Duodenal mucosa (tissue), 2 donors: ENCODE results near the gene IKBKE.
A peak's percentile ranks its signal among the peaks of the same experiment; 100 is the strongest.

ENCODE experiments used
- H3K27ac ChIP-seq: one replicate; pipeline ENCODE4 v1.7.0; 2013; ENCODE audit warnings: low read depth, low read length
- H3K27me3 ChIP-seq, 2 donors: one replicate each; pipeline ENCODE4 v1.7.0; 2013; ENCODE audit warnings: low read length in 2 of 2, control low read depth in 1 of 2; ENCODE audit not compliant: insufficient read depth in 2 of 2, control insufficient read depth in 1 of 2
- H3K36me3 ChIP-seq, 2 donors: one replicate each; pipeline ENCODE4 v1.7.0; 2013; ENCODE audit warnings: low read length in 2 of 2, control low read depth in 1 of 2; ENCODE audit not compliant: insufficient read depth in 2 of 2, control insufficient read depth in 1 of 2
- H3K4me1 ChIP-seq, 2 donors: one replicate each; pipeline ENCODE4 v1.7.0; 2013; ENCODE audit warnings: low read length in 2 of 2, control low read depth in 1 of 2; ENCODE audit not compliant: insufficient read depth in 2 of 2, control insufficient read depth in 1 of 2
- H3K4me3 ChIP-seq, 2 donors: one replicate each; pipeline ENCODE4 v1.7.0; 2013; ENCODE audit warnings: low read length in 2 of 2, low read depth in 1 of 2
- H3K9ac ChIP-seq, 2 donors: one replicate each; pipeline ENCODE4 v1.7.0; 2013; ENCODE audit warnings: low read length in 2 of 2, low read depth in 1 of 2
- H3K9me3 ChIP-seq, 2 donors: one replicate each; pipeline ENCODE4 v1.7.0; 2013; ENCODE audit warnings: low read length in 2 of 2, control low read depth in 1 of 2; ENCODE audit not compliant: control insufficient read depth in 1 of 2

Gene IKBKE

GRCh38 chr1:206451134-206451686 is 19.1 kb upstream of the IKBKE start:
- H3K9ac ChIP-seq, result no peak overlapping the region
- no peak overlapping the region for H3K4me3 ChIP-seq
- no peak overlapping the region for H3K27ac ChIP-seq
- H3K36me3 ChIP-seq, result peaks cover 6 to 39% of the 10 kb centered on the region in 2 donors
- no peaks in the 10 kb centered on the region for H3K9me3 ChIP-seq
- no peaks in the 10 kb centered on the region for H3K27me3 ChIP-seq
- H3K4me1 ChIP-seq, result peaks cover 0 to 15% of the 10 kb centered on the region in 2 donors

DNA sequence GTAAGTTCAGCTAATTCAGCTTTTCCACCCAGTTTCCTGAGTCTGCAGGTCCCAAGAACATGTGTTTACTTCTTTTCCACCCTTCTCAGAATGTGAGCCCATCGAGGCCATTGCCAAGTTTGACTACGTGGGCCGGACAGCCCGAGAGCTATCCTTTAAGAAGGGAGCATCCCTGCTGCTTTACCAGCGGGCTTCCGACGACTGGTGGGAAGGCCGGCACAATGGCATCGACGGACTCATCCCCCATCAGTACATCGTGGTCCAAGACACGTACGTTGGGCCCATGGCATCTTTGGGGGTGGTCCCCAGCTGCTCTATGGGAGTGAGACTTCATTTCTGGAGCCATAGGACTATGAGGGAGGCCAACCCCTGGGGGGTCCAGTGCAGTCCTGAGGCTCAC is 17.2 kb upstream of the IKBKE start:
- Histone ChIP-seq H3K9ac (no peak overlapping the region), H3K36me3 (peaks cover 6 to 30% of the 10 kb centered on the region in 2 donors), H3K4me1 (peaks cover 9 to 23% of the 10 kb centered on the region in 2 donors), H3K9me3 (no peaks in the 10 kb centered on the region), H3K27ac (no peak overlapping the region), H3K4me3 (no peak overlapping the region), H3K27me3 (no peaks in the 10 kb centered on the region)

- peaks cover 9 to 23% of the 10 kb centered on the region in 2 donors for H3K4me1 ChIP-seq
- H3K9me3 ChIP-seq, result no peaks in the 10 kb centered on the region
- H3K27ac ChIP-seq, result no peak overlapping the region
- no peaks in the 10 kb centered on the region for H3K27me3 ChIP-seq
- no peak overlapping the region for H3K9ac ChIP-seq
- H3K36me3 ChIP-seq, result peaks cover 4 to 27% of the 10 kb centered on the region in 2 donors
- no peak overlapping the region for H3K4me3 ChIP-seq
Observed at GRCh38 chr1:206455289-206455665, 15.0 kb upstream of the IKBKE start.

DNA sequence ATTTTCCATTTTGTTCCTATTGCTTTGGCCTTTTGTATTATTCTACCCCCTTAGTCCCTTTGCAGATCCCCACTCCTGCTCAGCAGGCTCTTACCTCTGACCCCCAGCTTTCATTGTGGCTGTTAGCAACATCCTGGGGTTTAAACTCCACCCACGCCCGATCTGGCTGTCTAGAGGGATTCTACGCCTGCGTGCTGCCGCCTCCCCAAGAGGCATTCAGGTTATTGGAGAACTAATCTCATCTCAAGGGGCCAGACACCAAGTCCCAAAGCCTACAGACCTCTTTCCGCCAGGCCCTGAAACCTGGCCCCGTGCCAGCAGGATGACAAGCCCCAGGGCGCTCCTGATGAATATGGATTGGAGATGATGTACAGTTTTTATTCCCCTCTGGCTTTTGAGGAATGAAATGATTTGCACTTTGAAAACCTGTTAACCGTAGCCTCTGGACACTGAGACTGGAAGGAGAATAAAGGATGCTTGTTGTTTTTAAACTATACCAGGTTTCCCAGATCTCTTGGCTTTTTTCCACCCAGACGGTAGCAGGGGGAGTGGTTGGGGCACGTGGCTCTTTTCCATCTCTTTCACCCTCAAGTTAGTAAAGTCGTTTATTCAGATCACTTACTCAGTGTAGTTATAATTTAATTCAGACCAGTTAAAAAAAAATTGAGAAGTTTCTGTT is 14.5 kb upstream of the IKBKE start:
- Histone ChIP-seq H3K27ac (no peak overlapping the region), H3K4me1 (peaks cover 9 to 23% of the 10 kb centered on the region in 2 donors), H3K27me3 (no peaks in the 10 kb centered on the region), H3K9ac (no peak overlapping the region), H3K4me3 (no peak overlapping the region), H3K9me3 (no peaks in the 10 kb centered on the region), H3K36me3 (peaks cover 0 to 22% of the 10 kb centered on the region in 2 donors)

- peaks cover 9 to 23% of the 10 kb centered on the region in 2 donors for H3K4me1 ChIP-seq
- H3K27me3 ChIP-seq, result no peaks in the 10 kb centered on the region
- no peak overlapping the region for H3K9ac ChIP-seq
- H3K27ac ChIP-seq, result no peak overlapping the region
- no peak overlapping the region for H3K4me3 ChIP-seq
- H3K9me3 ChIP-seq, result no peaks in the 10 kb centered on the region
- H3K36me3 ChIP-seq, result peaks cover 0 to 24% of the 10 kb centered on the region in 2 donors
Observed at GRCh38 chr1:206456577-206457370, 13.5 kb upstream of the IKBKE start.

GRCh38 chr1:206457408-206458120 is 12.7 kb upstream of the IKBKE start:
- H3K36me3 ChIP-seq, result peaks cover 0 to 24% of the 10 kb centered on the region in 2 donors

GRCh38 chr1:206459703-206460102 is 10.6 kb upstream of the IKBKE start:
- H3K27ac ChIP-seq, result no peak overlapping the region
- H3K9me3 ChIP-seq, result no peaks in the 10 kb centered on the region
- peaks cover 0 to 14% of the 10 kb centered on the region in 2 donors for H3K36me3 ChIP-seq
- H3K9ac ChIP-seq, result no peak overlapping the region
- H3K4me1 ChIP-seq, result peaks cover 9 to 23% of the 10 kb centered on the region in 2 donors
- no peak overlapping the region for H3K4me3 ChIP-seq
- no peaks in the 10 kb centered on the region for H3K27me3 ChIP-seq

More at GRCh38 chr1:206457408-206458120, 12.7 kb upstream of the IKBKE start:
- Histone ChIP-seq H3K9ac (no peak overlapping the region), H3K27me3 (no peaks in the 10 kb centered on the region), H3K4me1 (peaks cover 9 to 23% of the 10 kb centered on the region in 2 donors), H3K9me3 (no peaks in the 10 kb centered on the region), H3K27ac (no peak overlapping the region), H3K4me3 (no peak overlapping the region)

DNA sequence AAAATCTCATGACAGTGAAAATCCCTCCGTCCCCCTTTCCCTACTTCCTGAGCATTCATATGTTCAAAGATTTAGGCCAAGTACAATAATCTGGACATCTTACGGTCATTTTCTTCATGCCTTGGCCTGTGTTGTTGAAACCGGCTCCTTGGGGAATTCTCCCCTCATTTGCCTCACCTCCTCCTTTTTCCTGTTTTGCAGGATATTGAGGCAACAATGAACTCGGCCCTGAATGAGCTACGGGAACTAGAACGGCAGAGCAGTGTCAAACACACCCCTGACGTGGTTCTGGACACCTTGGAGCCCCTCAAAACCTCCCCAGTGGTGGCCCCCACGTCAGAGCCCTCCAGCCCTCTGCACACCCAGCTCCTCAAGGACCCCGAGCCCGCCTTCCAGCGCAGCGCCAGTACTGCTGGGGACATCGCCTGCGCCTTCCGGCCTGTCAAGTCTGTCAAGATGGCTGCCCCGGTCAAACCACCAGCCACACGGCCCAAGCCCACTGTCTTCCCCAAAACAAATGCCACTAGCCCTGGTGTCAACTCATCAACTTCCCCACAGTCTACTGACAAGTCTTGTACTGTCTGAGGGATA is 9.3 kb upstream of the IKBKE start:
- Histone ChIP-seq H3K4me3 (no peak overlapping the region), H3K9me3 (no peaks in the 10 kb centered on the region), H3K4me1 (peaks cover 9 to 15% of the 10 kb centered on the region in 2 donors), H3K36me3 (peaks cover 0 to 5% of the 10 kb centered on the region in 2 donors), H3K9ac (no peak overlapping the region), H3K27me3 (no peaks in the 10 kb centered on the region), H3K27ac (no peak overlapping the region)

DNA sequence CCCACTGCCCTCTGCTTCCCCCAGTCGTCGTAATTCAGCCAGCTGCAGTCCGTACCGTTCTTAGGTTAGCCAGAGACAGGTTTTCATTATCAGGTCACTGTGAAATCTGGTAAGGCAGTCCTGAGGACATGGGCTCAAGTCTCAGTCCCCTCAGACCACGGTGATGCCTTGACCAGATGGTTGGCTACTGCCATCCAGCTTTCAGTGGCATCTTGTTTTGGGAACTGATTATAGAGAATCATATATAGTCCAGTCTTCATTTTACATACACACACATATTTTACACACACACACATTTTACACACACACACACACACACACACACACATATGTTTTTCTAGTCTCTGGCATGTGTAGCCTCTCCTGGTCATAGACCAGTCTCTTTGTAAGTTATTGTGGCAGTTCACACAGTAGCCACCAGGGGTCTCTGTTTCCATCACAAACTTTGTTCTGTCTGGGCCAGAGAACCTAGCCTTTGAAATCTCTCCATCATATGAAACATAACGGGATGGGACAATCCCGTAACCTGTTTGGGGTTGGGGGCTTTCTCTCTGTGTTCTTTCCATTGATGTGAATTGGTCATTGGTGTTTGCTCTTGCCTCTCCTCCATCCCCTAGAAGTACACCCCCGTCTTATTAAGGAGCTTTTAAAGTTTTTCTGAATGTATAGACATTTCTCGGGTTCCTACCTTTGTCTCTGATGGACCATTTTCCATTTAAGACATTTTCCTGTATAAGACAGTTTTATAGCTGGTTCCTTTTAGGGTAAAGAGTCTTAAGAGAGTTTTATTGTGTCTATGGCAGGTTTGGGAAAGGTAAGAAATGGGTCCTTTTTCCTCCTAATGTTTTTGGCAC is 8.4 kb upstream of the IKBKE start:
- Histone ChIP-seq H3K9me3 (no peaks in the 10 kb centered on the region), H3K36me3 (peaks cover 0 to 5% of the 10 kb centered on the region in 2 donors), H3K4me1 (peaks cover 5 to 9% of the 10 kb centered on the region in 2 donors), H3K9ac (peak overlapping the region in 1 of 2 donors; percentile 13), H3K27me3 (no peaks in the 10 kb centered on the region), H3K4me3 (no peak overlapping the region), H3K27ac (no peak overlapping the region)
